SH-SY5Y (cell line): ENCODE measurements around the gene RASGEF1B.

Experiments used
- GATA2 ChIP-seq: IDR thresholded peaks from 2 replicates; pipeline ENCODE4 v1.6.1; 2011; ENCODE audit warnings: mild to moderate bottlenecking, low read depth, low read length
- GATA3 ChIP-seq: IDR thresholded peaks from 2 replicates; pipeline ENCODE4 v1.6.1; 2011; ENCODE audit warnings: low read depth, mild to moderate bottlenecking, low read length, moderate library complexity

- TF ChIP-seq GATA2 (no peak), GATA3 (no peak)
Observed at GRCh38 chr4:81432825-81433224, 38.9 kb downstream of the RASGEF1B start.
